ENCODE measurements around the gene KAZN. TPM values are rescaled to one million over a fixed set of nuclear protein-coding genes. Genes with fewer than 3 reads are reported as not detected.

Gene KAZN
- total and polyA plus RNA-seq, 2 donors (not counting 1 experiment from before 2014, with no cell fraction given) = 3.4 to 5.0 TPM

- no peak for DNase-seq (ENCODE audit: low read depth in 2 of 2)
- H3K9me3 ChIP-seq (ENCODE audit: control insufficient read depth, insufficient read depth, low read depth, low read length) = no peaks in the 10 kb centered on the region
- no peak for TF ChIP-seq CTCF (conservative IDR thresholded peaks at IDR 0.05 in 1 of 2, IDR thresholded peaks at IDR 0.05 in 1 of 2; ENCODE audit: low read depth in 1 of 2, low read length in 2 of 2)
- TF ChIP-seq EZH2 (IDR thresholded peaks at IDR 0.05; ENCODE audit: low read length, missing control alignments) = no peak
- no peaks in the 10 kb centered on the region for H3K36me3 ChIP-seq (ENCODE audit: control insufficient read depth, insufficient read depth, low read length)
- H3K27me3 ChIP-seq (ENCODE audit: control insufficient read depth, insufficient read depth, low read length) = no peaks in the 10 kb centered on the region
- H3K9ac ChIP-seq (ENCODE audit: insufficient read depth, low read length) = no peak overlapping the region
- no peaks in the 10 kb centered on the region for H3K79me2 ChIP-seq (ENCODE audit: control insufficient read depth, insufficient read depth, low read length)
- H3K4me3 ChIP-seq (replicated peaks in 1 of 4; ENCODE audit: control extremely low read depth in 1 of 4, insufficient read depth in 1 of 4, low read depth in 3 of 4, low read length in 4 of 4) = no peak overlapping the region
- H2AFZ ChIP-seq (ENCODE audit: low read length) = no peak overlapping the region
- no peaks in the 10 kb centered on the region for H3K4me1 ChIP-seq (ENCODE audit: control insufficient read depth, extremely low read depth, insufficient read depth, low read length)
- H4K20me1 ChIP-seq (ENCODE audit: control insufficient read depth, extremely low read depth, insufficient read depth, low read length) = no peaks in the 10 kb centered on the region
- no peak overlapping the region for H3K27ac ChIP-seq (ENCODE audit: insufficient read depth, low read length)
- no peak overlapping the region for H3K4me2 ChIP-seq (ENCODE audit: extremely low read depth, insufficient read depth, low read length)
Observed at GRCh38 chr1:14866911-14867612, 268.6 kb downstream of the KAZN start.

- Histone ChIP-seq H3K4me1 (ENCODE audit: control insufficient read depth, extremely low read depth, insufficient read depth, low read length) (no peaks in the 10 kb centered on the region), H4K20me1 (ENCODE audit: control insufficient read depth, extremely low read depth, insufficient read depth, low read length) (no peaks in the 10 kb centered on the region), H3K9ac (ENCODE audit: insufficient read depth, low read length) (no peak overlapping the region), H3K27me3 (ENCODE audit: control insufficient read depth, insufficient read depth, low read length) (no peaks in the 10 kb centered on the region), H3K4me3 (replicated peaks in 1 of 4; ENCODE audit: control extremely low read depth in 1 of 4, insufficient read depth in 1 of 4, low read depth in 3 of 4, low read length in 4 of 4) (no peak overlapping the region), H3K36me3 (ENCODE audit: control insufficient read depth, insufficient read depth, low read length) (no peaks in the 10 kb centered on the region), H3K79me2 (ENCODE audit: control insufficient read depth, insufficient read depth, low read length) (no peaks in the 10 kb centered on the region), H3K4me2 (ENCODE audit: extremely low read depth, insufficient read depth, low read length) (no peak overlapping the region), H3K27ac (ENCODE audit: insufficient read depth, low read length) (no peak overlapping the region), H3K9me3 (ENCODE audit: control insufficient read depth, insufficient read depth, low read depth, low read length) (no peaks in the 10 kb centered on the region), H2AFZ (ENCODE audit: low read length) (no peak overlapping the region)
- DNase-seq (ENCODE audit: low read depth in 2 of 2) = peak in 1 of 2 donors; percentile 14
- no peak for TF ChIP-seq CTCF (conservative IDR thresholded peaks at IDR 0.05 in 1 of 2, IDR thresholded peaks at IDR 0.05 in 1 of 2; ENCODE audit: low read depth in 1 of 2, low read length in 2 of 2)
- TF ChIP-seq EZH2 (IDR thresholded peaks at IDR 0.05; ENCODE audit: low read length, missing control alignments) = no peak
Observed at GRCh38 chr1:14869187-14869586, 270.7 kb downstream of the KAZN start.

GRCh38 chr1:14871218-14871970 lies 272.9 kb downstream of the KAZN start:
- H4K20me1 ChIP-seq (ENCODE audit: control insufficient read depth, extremely low read depth, insufficient read depth, low read length) = no peaks in the 10 kb centered on the region
- no peak overlapping the region for H3K9ac ChIP-seq (ENCODE audit: insufficient read depth, low read length)
- TF ChIP-seq CTCF (conservative IDR thresholded peaks at IDR 0.05 in 1 of 2, IDR thresholded peaks at IDR 0.05 in 1 of 2; ENCODE audit: low read depth in 1 of 2, low read length in 2 of 2) = no peak
- no peak for TF ChIP-seq EZH2 (IDR thresholded peaks at IDR 0.05; ENCODE audit: low read length, missing control alignments)
- H3K9me3 ChIP-seq (ENCODE audit: control insufficient read depth, insufficient read depth, low read depth, low read length) = no peaks in the 10 kb centered on the region
- no peak overlapping the region for H3K4me2 ChIP-seq (ENCODE audit: extremely low read depth, insufficient read depth, low read length)
- no peak overlapping the region for H3K27ac ChIP-seq (ENCODE audit: insufficient read depth, low read length)
- no peaks in the 10 kb centered on the region for H3K4me1 ChIP-seq (ENCODE audit: control insufficient read depth, extremely low read depth, insufficient read depth, low read length)
- H3K36me3 ChIP-seq (ENCODE audit: control insufficient read depth, insufficient read depth, low read length) = no peaks in the 10 kb centered on the region
- DNase-seq (ENCODE audit: low read depth in 2 of 2) = no peak
- peaks cover 4% of the 10 kb centered on the region for H3K27me3 ChIP-seq (ENCODE audit: control insufficient read depth, insufficient read depth, low read length)
- H2AFZ ChIP-seq (ENCODE audit: low read length) = no peak overlapping the region
- no peak overlapping the region for H3K4me3 ChIP-seq (replicated peaks in 1 of 4; ENCODE audit: control extremely low read depth in 1 of 4, insufficient read depth in 1 of 4, low read depth in 3 of 4, low read length in 4 of 4)
- H3K79me2 ChIP-seq (ENCODE audit: control insufficient read depth, insufficient read depth, low read length) = no peaks in the 10 kb centered on the region

Data from fibroblast of lung (primary cell).